HEK293 (cell line): ENCODE results near the gene FBXO33.

Experiments
- HOXA7 ChIP-seq: sonication (generic); formaldehyde crosslinking; IDR thresholded peaks from 2 replicates; pipeline ENCODE4 v1.8.1; 2022; ENCODE audit warnings: missing genetic modification reagents, borderline replicate concordance
- IKZF3 ChIP-seq: fragments of 450-650 bp; IDR thresholded peaks from 2 replicates; pipeline ENCODE4 v1.5.0; 2018; ENCODE audit warnings: missing biosample characterization, mild to moderate bottlenecking, missing genetic modification characterization, moderate library complexity
- ZBTB48 ChIP-seq: fragments of 450-650 bp; formaldehyde crosslinking; IDR thresholded peaks from 2 replicates; pipeline ENCODE4 v1.5.1; 2016; ENCODE audit warnings: missing biosample characterization, missing genetic modification characterization
- ZIC2 ChIP-seq: fragments of 450-650 bp; formaldehyde crosslinking; IDR thresholded peaks from 2 replicates; pipeline ENCODE4 v1.5.1; 2016; ENCODE audit warnings: missing biosample characterization, missing genetic modification characterization
- ZNF48 ChIP-seq: fragments of 450-650 bp; formaldehyde crosslinking; IDR thresholded peaks from 2 replicates; pipeline ENCODE4 v1.5.1; 2016; ENCODE audit warnings: missing biosample characterization, missing genetic modification characterization
- TF ChIP-seq, protein P1 (sequence below): fragments of 450-650 bp; formaldehyde crosslinking; IDR thresholded peaks from 2 replicates; pipeline ENCODE4 v1.5.1; 2016; ENCODE audit warnings: missing biosample characterization, missing genetic modification characterization
- TF ChIP-seq, protein P2 (sequence below): fragments of 450-650 bp; formaldehyde crosslinking; IDR thresholded peaks from 2 replicates; pipeline ENCODE4 v1.5.1; 2017; ENCODE audit warnings: missing biosample characterization, missing genetic modification characterization
- TF ChIP-seq, protein P3 (sequence below): fragments of 450-650 bp; formaldehyde crosslinking; IDR thresholded peaks from 2 replicates; pipeline ENCODE4 v1.5.1; 2016; ENCODE audit warnings: missing biosample characterization, missing genetic modification characterization

FBXO33 gene

DNA sequence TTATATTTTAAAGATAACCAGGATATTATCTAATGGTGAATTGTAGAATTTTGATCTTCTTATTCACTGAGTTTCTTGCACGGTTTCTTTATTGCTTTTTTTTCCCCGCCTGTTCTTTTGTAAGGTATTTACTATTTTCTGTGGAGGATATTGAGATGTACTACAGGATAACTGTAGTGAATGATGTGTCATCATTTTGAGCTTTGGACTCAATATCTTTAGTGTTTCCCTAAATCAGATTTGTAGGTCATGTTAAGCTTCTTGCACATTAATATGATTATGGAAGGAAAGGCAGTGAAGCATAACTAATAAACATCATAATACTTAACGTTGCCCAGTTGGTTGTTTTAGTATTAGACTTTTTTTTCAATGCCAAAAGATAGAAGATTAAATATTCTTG lies 81.4 kb downstream of the FBXO33 start (continued):
- TF ChIP-seq, protein P1, sequence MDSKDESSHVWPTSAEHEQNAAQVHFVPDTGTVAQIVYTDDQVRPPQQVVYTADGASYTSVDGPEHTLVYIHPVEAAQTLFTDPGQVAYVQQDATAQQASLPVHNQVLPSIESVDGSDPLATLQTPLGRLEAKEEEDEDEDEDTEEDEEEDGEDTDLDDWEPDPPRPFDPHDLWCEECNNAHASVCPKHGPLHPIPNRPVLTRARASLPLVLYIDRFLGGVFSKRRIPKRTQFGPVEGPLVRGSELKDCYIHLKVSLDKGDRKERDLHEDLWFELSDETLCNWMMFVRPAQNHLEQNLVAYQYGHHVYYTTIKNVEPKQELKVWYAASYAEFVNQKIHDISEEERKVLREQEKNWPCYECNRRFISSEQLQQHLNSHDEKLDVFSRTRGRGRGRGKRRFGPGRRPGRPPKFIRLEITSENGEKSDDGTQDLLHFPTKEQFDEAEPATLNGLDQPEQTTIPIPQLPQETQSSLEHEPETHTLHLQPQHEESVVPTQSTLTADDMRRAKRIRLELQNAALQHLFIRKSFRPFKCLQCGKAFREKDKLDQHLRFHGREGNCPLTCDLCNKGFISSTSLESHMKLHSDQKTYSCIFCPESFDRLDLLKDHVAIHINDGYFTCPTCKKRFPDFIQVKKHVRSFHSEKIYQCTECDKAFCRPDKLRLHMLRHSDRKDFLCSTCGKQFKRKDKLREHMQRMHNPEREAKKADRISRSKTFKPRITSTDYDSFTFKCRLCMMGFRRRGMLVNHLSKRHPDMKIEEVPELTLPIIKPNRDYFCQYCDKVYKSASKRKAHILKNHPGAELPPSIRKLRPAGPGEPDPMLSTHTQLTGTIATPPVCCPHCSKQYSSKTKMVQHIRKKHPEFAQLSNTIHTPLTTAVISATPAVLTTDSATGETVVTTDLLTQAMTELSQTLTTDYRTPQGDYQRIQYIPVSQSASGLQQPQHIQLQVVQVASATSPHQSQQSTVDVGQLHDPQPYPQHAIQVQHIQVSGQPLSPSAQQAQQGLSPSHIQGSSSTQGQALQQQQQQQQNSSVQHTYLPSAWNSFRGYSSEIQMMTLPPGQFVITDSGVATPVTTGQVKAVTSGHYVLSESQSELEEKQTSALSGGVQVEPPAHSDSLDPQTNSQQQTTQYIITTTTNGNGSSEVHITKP (tag by site-specific recombination) = no peak
- TF ChIP-seq, protein P2, sequence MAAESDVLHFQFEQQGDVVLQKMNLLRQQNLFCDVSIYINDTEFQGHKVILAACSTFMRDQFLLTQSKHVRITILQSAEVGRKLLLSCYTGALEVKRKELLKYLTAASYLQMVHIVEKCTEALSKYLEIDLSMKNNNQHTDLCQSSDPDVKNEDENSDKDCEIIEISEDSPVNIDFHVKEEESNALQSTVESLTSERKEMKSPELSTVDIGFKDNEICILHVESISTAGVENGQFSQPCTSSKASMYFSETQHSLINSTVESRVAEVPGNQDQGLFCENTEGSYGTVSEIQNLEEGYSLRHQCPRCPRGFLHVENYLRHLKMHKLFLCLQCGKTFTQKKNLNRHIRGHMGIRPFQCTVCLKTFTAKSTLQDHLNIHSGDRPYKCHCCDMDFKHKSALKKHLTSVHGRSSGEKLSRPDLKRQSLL (tag by site-specific recombination) = no peak
- TF ChIP-seq ZBTB48 = no peak
- no peak for TF ChIP-seq ZIC2 (tag by site-specific recombination)
- TF ChIP-seq ZNF48 (tag by site-specific recombination) = no peak
- TF ChIP-seq, protein P3, sequence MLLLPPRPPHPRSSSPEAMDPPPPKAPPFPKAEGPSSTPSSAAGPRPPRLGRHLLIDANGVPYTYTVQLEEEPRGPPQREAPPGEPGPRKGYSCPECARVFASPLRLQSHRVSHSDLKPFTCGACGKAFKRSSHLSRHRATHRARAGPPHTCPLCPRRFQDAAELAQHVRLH (tag by site-specific recombination) = no peak
- no peak for TF ChIP-seq HOXA7 (CRISPR knock-in tag)
- no peak for TF ChIP-seq IKZF3 (tag by site-specific recombination)
